ENCODE measurements around the gene SPDYE16.
"Not testable (repeated sequence)": the region's sequence is repeated elsewhere in the genome, so short reads cannot be mapped to it uniquely, and the experiment has no call there.

SPDYE16 gene

GRCh38 chr7:76543197-76543596, at the start of gene SPDYE16:
SPDYE16 (minus strand) TSS chr7:76543297; CDS start chr7:76541459, 1,838 bp downstream.
- not testable (repeated sequence) for DNase-seq

- not testable (repeated sequence) for DNase-seq
Observed at GRCh38 chr7:76592694-76593093, 49.6 kb upstream of the SPDYE16 start.

GRCh38 chr7:76591602-76592304, 48.7 kb upstream of the SPDYE16 start:
- not testable (repeated sequence) for DNase-seq

- not testable (repeated sequence) for DNase-seq
Observed at GRCh38 chr7:76591033-76591432, 47.9 kb upstream of the SPDYE16 start.

- not testable (repeated sequence) for DNase-seq
Observed at GRCh38 chr7:76588586-76588985, 45.5 kb upstream of the SPDYE16 start.

GRCh38 chr7:76586585-76587315, 43.7 kb upstream of the SPDYE16 start:
- peak; percentile 77 for DNase-seq

- not testable (repeated sequence) for DNase-seq
Observed at GRCh38 chr7:76583636-76584281, 40.7 kb upstream of the SPDYE16 start.

- peak; percentile 62 for DNase-seq
Observed at GRCh38 chr7:76582848-76583631, 39.9 kb upstream of the SPDYE16 start.

- DNase-seq: not testable (repeated sequence)
Observed at GRCh38 chr7:76575919-76576655, 33.0 kb upstream of the SPDYE16 start.

GRCh38 chr7:76575431-76575830, 32.3 kb upstream of the SPDYE16 start:
- DNase-seq: not testable (repeated sequence)

GRCh38 chr7:76572296-76572695, 29.2 kb upstream of the SPDYE16 start:
- DNase-seq: not testable (repeated sequence)

GRCh38 chr7:76570324-76570775, 27.3 kb upstream of the SPDYE16 start:
- DNase-seq: not testable (repeated sequence)

- DNase-seq: not testable (repeated sequence)
Observed at GRCh38 chr7:76568742-76569141, 25.6 kb upstream of the SPDYE16 start.

GRCh38 chr7:76567753-76568152, 24.7 kb upstream of the SPDYE16 start:
- DNase-seq: not testable (repeated sequence)

- not testable (repeated sequence) for DNase-seq
Observed at GRCh38 chr7:76567311-76567710, 24.2 kb upstream of the SPDYE16 start.

- DNase-seq: not testable (repeated sequence)
Observed at GRCh38 chr7:76565001-76565400, 21.9 kb upstream of the SPDYE16 start.

GRCh38 chr7:76561342-76561741, 18.2 kb upstream of the SPDYE16 start:
- DNase-seq: not testable (repeated sequence)

- DNase-seq: not testable (repeated sequence)
Observed at GRCh38 chr7:76560157-76560556, 17.1 kb upstream of the SPDYE16 start.

- DNase-seq: not testable (repeated sequence)
Observed at GRCh38 chr7:76559685-76560084, 16.6 kb upstream of the SPDYE16 start.

- DNase-seq: not testable (repeated sequence)
Observed at GRCh38 chr7:76551992-76552391, 8.9 kb upstream of the SPDYE16 start.

GRCh38 chr7:76549855-76550248, 6.8 kb upstream of the SPDYE16 start:
- not testable (repeated sequence) for DNase-seq

Measured in DMS153 (cell line).